ENCODE data around the gene CHGA. TPM values are rescaled to one million over a fixed set of nuclear protein-coding genes. Genes with fewer than 3 reads are reported as not detected.

Gene CHGA
- total RNA-seq, 4 donors from 2014 or later = 116 to 425 (median 310) TPM

- peaks cover 0 to 6% (median 3%) of the 10 kb centered on the region in 4 donors for H3K4me1 ChIP-seq
- no peak for TF ChIP-seq CTCF (IDR thresholded peaks at IDR 0.05)
- no peak for TF ChIP-seq POLR2A (IDR thresholded peaks at IDR 0.05)
- H3K27ac ChIP-seq = no peak overlapping the region
- H3K36me3 ChIP-seq = no peaks in the 10 kb centered on the region
- no peaks in the 10 kb centered on the region for H3K9me3 ChIP-seq
- no peak overlapping the region for H3K4me3 ChIP-seq
- DNase-seq = no peak
- no peaks in the 10 kb centered on the region for H3K27me3 ChIP-seq
Observed at GRCh38 chr14:92925446-92925845, 2.5 kb downstream of the CHGA start.

GRCh38 chr14:92926180-92926845, 3.4 kb downstream of the CHGA start:
- Histone ChIP-seq H3K9me3 (no peaks in the 10 kb centered on the region), H3K27me3 (no peaks in the 10 kb centered on the region), H3K4me3 (no peak overlapping the region), H3K4me1 (peaks cover 0 to 6% (median 3%) of the 10 kb centered on the region in 4 donors), H3K36me3 (no peaks in the 10 kb centered on the region), H3K27ac (no peak overlapping the region)
- DNase-seq = no peak
- no peak for TF ChIP-seq CTCF (IDR thresholded peaks at IDR 0.05)
- no peak for TF ChIP-seq POLR2A (IDR thresholded peaks at IDR 0.05)

- Histone ChIP-seq H3K27me3 (no peaks in the 10 kb centered on the region), H3K36me3 (no peaks in the 10 kb centered on the region), H3K9me3 (no peaks in the 10 kb centered on the region), H3K4me3 (no peak overlapping the region), H3K27ac (no peak overlapping the region), H3K4me1 (peaks cover 0 to 6% (median 3%) of the 10 kb centered on the region in 4 donors)
- DNase-seq = no peak
- TF ChIP-seq POLR2A (IDR thresholded peaks at IDR 0.05) (no peak), CTCF (IDR thresholded peaks at IDR 0.05) (no peak)
Observed at GRCh38 chr14:92926931-92927330, 4.0 kb downstream of the CHGA start.

GRCh38 chr14:92927349-92928257, 4.7 kb downstream of the CHGA start:
- H3K9me3 ChIP-seq = no peaks in the 10 kb centered on the region
- H3K36me3 ChIP-seq = no peaks in the 10 kb centered on the region
- no peak for TF ChIP-seq POLR2A (IDR thresholded peaks at IDR 0.05)
- no peak for TF ChIP-seq CTCF (IDR thresholded peaks at IDR 0.05)
- no peak overlapping the region for H3K4me3 ChIP-seq
- no peak for DNase-seq
- H3K27me3 ChIP-seq = no peaks in the 10 kb centered on the region
- no peak overlapping the region for H3K27ac ChIP-seq
- H3K4me1 ChIP-seq = peaks cover 0 to 6% (median 3%) of the 10 kb centered on the region in 4 donors

GRCh38 chr14:92928258-92928629, 5.3 kb downstream of the CHGA start:
- H3K9me3 ChIP-seq = no peaks in the 10 kb centered on the region
- H3K27me3 ChIP-seq = no peaks in the 10 kb centered on the region
- no peak for DNase-seq
- no peaks in the 10 kb centered on the region for H3K36me3 ChIP-seq
- H3K4me1 ChIP-seq = peaks cover 0 to 3% (median 1%) of the 10 kb centered on the region in 4 donors
- H3K27ac ChIP-seq = no peak overlapping the region
- no peak overlapping the region for H3K4me3 ChIP-seq
- TF ChIP-seq CTCF (IDR thresholded peaks at IDR 0.05) (no peak), POLR2A (IDR thresholded peaks at IDR 0.05) (no peak)

Measured in Peyer's patch (tissue), 4 donors.